Esophagus squamous epithelium (tissue), 5 donors: ENCODE results near the gene RTN4RL2. TPM values are rescaled to one million over a fixed set of nuclear protein-coding genes. Genes with fewer than 3 reads are reported as not detected.

Source experiments
- DNase-seq: peaks from one replicate; lab custom pipeline; 2025; lab: John Stamatoyannopoulos, UW
- H3K27ac ChIP-seq, 4 donors: fragments of 200-600 bp; sonication (generic); one replicate each; pipeline ENCODE4 v1.5.1; 2016 to 2019; ENCODE audit warnings: mild to moderate bottlenecking in 1 of 4
- H3K27me3 ChIP-seq, 4 donors: fragments of 200-600 bp; sonication (generic); 1 replicate in 3 of 4; 2 replicates in 1 of 4; pipeline versions ENCODE4 v1.5.1 to v1.6.0; 2017 to 2021; ENCODE audit warnings: antibody characterized with exemption in 1 of 4
- H3K36me3 ChIP-seq, 3 donors: fragments of 200-600 bp; sonication (generic); one replicate each; pipeline ENCODE4 v1.5.1; 2016 to 2019
- H3K4me1 ChIP-seq, 3 donors: fragments of 200-600 bp; sonication (generic); one replicate each; pipeline ENCODE4 v1.5.1; 2017 to 2019
- H3K4me3 ChIP-seq, 4 donors: fragments of 200-600 bp; sonication (generic); 1 replicate in 3 of 4; 2 replicates in 1 of 4; pipeline ENCODE4 v1.5.1; 2016 to 2019; ENCODE audit warnings: mild to moderate bottlenecking in 2 of 4, moderate library complexity in 1 of 4
- H3K9me3 ChIP-seq, 3 donors: fragments of 200-600 bp; sonication (generic); one replicate each; pipeline ENCODE4 v1.5.1; 2016 to 2019
- POLR2A ChIP-seq, 4 donors: fragments of 450-650 bp; IDR thresholded peaks; one replicate each; pipeline ENCODE4 v1.6.1; 2017; ENCODE audit warnings: antibody characterized with exemption in 4 of 4, mild to moderate bottlenecking in 4 of 4, moderate library complexity in 3 of 4
- WGBS, 2 donors: methylation state at CpG; one replicate each; pipeline ENCODE4 v1.1.5; 2018; 5-methylcytosine and 5-hydroxymethylcytosine counted together
- intact Hi-C: fragments of 100-400 bp; cut with DNase I; formaldehyde crosslinking; loops from one replicate; pipeline ENCODE4 v1.15.0; 2022
- total RNA-seq, 4 donors: library from RNA; depleted of rRNA; stranded (reverse); fragments of >200 nt; gene quantifications; one replicate each; pipeline ENCODE4 v1.1.0, GENCODE V29; 2016
- TF ChIP-seq, protein P1 (sequence below), 6 experiments: fragments of 450-650 bp in 4 of 6; fragments of 200-600 bp in 2 of 6; sonication (generic) in 2 of 6; IDR thresholded peaks; one replicate each; pipeline ENCODE4 v1.5.1; 2016 to 2019; ENCODE audit warnings: antibody characterized with exemption in 6 of 6, mild to moderate bottlenecking in 4 of 6, moderate library complexity in 4 of 6
- donor health status: DM: yes; HTN: yes; CAD: no.

The RTN4RL2 gene
- total RNA-seq: 1 to 10 TPM in 2 of 4 donors, under 1 TPM in 2; 0.66 to 1.1 (median 0.90) TPM

- H3K27me3 ChIP-seq: peaks cover 0 to 70% (median 3%) of the 10 kb centered on the region in 4 donors
- H3K36me3 ChIP-seq: no peaks in the 10 kb centered on the region
- DNase-seq: no peak
- H3K4me3 ChIP-seq: peak within 1 kb of the TSS; percentile 33 to 72 (median 44)
- peaks cover 37 to 46% (median 40%) of the 10 kb centered on the region in 3 donors for H3K4me1 ChIP-seq
- intact Hi-C loops: no loop called here
- TF ChIP-seq, protein P1, sequence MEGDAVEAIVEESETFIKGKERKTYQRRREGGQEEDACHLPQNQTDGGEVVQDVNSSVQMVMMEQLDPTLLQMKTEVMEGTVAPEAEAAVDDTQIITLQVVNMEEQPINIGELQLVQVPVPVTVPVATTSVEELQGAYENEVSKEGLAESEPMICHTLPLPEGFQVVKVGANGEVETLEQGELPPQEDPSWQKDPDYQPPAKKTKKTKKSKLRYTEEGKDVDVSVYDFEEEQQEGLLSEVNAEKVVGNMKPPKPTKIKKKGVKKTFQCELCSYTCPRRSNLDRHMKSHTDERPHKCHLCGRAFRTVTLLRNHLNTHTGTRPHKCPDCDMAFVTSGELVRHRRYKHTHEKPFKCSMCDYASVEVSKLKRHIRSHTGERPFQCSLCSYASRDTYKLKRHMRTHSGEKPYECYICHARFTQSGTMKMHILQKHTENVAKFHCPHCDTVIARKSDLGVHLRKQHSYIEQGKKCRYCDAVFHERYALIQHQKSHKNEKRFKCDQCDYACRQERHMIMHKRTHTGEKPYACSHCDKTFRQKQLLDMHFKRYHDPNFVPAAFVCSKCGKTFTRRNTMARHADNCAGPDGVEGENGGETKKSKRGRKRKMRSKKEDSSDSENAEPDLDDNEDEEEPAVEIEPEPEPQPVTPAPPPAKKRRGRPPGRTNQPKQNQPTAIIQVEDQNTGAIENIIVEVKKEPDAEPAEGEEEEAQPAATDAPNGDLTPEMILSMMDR (IDR thresholded peaks at IDR 0.05): peak in 2 of 6 experiments; percentile 35 to 36
- no peak for TF ChIP-seq POLR2A (IDR thresholded peaks at IDR 0.05)
- WGBS, 2 donors: 0% methylated on average over 7 to 9 of the region's 66 CpGs
- H3K9me3 ChIP-seq: no peaks in the 10 kb centered on the region
- no peak within 1 kb of the TSS for H3K27ac ChIP-seq
Observed at GRCh38 chr11:57460022-57460757, at the start of gene RTN4RL2. RTN4RL2 (plus strand) TSS chr11:57460528; CDS start chr11:57460866, 338 bp downstream.

DNA sequence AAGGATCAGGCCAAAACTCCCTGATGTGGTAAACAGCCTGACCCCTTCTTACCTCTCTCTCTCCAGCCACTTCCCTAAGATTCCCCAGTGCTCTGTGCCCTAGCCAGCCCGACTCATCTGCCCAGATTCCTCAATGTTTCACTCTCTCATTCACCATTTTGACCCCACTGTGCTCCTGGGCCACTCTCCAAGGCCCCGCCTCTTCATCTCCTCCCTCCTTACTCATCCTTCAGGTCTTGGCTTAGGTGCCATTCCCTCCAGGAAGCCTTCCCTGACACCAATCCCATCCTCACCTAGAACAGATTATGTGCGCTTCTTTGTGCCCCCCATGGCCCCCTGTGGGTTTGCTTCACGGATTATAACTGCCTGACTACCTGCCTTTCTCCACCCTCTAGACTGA lies 46.6 kb upstream of the RTN4RL2 start:
- WGBS, 2 donors: 79 to 82% methylated on average over 4 of the region's 4 CpGs
- Histone ChIP-seq H3K4me3 (no peak overlapping the region), H3K9me3 (no peaks in the 10 kb centered on the region), H3K27ac (peak overlapping the region in 1 of 4 donors; percentile 19), H3K4me1 (peaks cover 0 to 30% (median 5%) of the 10 kb centered on the region in 3 donors), H3K36me3 (peaks cover 23 to 100% (median 44%) of the 10 kb centered on the region in 3 donors), H3K27me3 (no peaks in the 10 kb centered on the region)
- intact Hi-C loops: no loop called here
- DNase-seq: no peak
- TF ChIP-seq POLR2A (IDR thresholded peaks at IDR 0.05): no peak
- TF ChIP-seq, protein P1 (IDR thresholded peaks at IDR 0.05): no peak

GRCh38 chr11:57414612-57415212 lies 45.6 kb upstream of the RTN4RL2 start:
- no peaks in the 10 kb centered on the region for H3K9me3 ChIP-seq
- intact Hi-C loops: no loop called here
- no peak overlapping the region for H3K27ac ChIP-seq
- no peaks in the 10 kb centered on the region for H3K27me3 ChIP-seq
- H3K4me1 ChIP-seq: peaks cover 0 to 30% (median 5%) of the 10 kb centered on the region in 3 donors
- TF ChIP-seq, protein P1 (IDR thresholded peaks at IDR 0.05): no peak
- TF ChIP-seq POLR2A (IDR thresholded peaks at IDR 0.05): no peak
- H3K4me3 ChIP-seq: no peak overlapping the region
- DNase-seq: no peak
- 83 to 99% methylated on average over 5 to 7 of the region's 11 CpGs for WGBS, 2 donors
- peaks cover 13 to 100% (median 34%) of the 10 kb centered on the region in 3 donors for H3K36me3 ChIP-seq

DNA sequence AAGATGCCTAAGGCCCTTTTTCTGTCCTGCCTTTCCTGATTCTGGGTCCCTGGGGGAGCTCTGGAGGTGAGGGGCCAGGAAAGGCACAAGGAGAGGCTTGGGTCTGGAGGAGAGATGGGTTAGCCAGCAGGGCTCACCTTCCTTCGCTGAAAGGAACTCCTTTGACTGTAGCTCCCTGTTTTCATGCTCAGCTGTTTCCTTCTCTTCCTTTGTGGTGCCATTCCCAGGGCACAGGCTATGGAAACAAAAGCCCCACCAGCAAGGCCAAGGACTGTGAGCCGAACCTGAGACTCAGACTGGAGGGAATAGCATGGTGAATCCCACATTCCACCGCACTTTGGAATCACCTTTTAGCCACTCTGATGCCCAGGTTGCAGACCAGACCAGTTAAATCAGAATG lies 43.9 kb upstream of the RTN4RL2 start:
- TF ChIP-seq POLR2A (IDR thresholded peaks at IDR 0.05): no peak
- TF ChIP-seq, protein P1 (IDR thresholded peaks at IDR 0.05): no peak
- intact Hi-C loops: no loop called here
- 86 to 91% methylated on average over 3 of the region's 3 CpGs for WGBS, 2 donors

GRCh38 chr11:57417056-57417455 lies 43.3 kb upstream of the RTN4RL2 start:
- Histone ChIP-seq H3K9me3 (no peaks in the 10 kb centered on the region), H3K27ac (peak overlapping the region in 2 of 4 donors; percentile 17 to 37), H3K4me3 (no peak overlapping the region), H3K27me3 (no peaks in the 10 kb centered on the region), H3K36me3 (peaks cover 17 to 99% (median 40%) of the 10 kb centered on the region in 3 donors), H3K4me1 (peaks cover 3 to 42% (median 12%) of the 10 kb centered on the region in 3 donors)
- intact Hi-C loops: no loop called here
- DNase-seq: no peak
- 58 to 89% methylated on average over 4 of the region's 4 CpGs for WGBS, 2 donors
- TF ChIP-seq, protein P1 (IDR thresholded peaks at IDR 0.05): no peak
- no peak for TF ChIP-seq POLR2A (IDR thresholded peaks at IDR 0.05)

More for the DNA sequence above, 43.9 kb upstream of the RTN4RL2 start:
- H3K4me3 ChIP-seq: no peak overlapping the region
- H3K9me3 ChIP-seq: no peaks in the 10 kb centered on the region
- H3K27ac ChIP-seq: peak overlapping the region in 2 of 4 donors; percentile 17 to 37
- no peaks in the 10 kb centered on the region for H3K27me3 ChIP-seq
- no peak for DNase-seq
- H3K4me1 ChIP-seq: peaks cover 3 to 36% (median 6%) of the 10 kb centered on the region in 3 donors
- peaks cover 17 to 100% (median 40%) of the 10 kb centered on the region in 3 donors for H3K36me3 ChIP-seq
